Kidney epithelial cell (primary cell): Measurements from ENCODE around the gene OBP2B. TPM values are rescaled to one million over a fixed set of nuclear protein-coding genes. Genes with fewer than 3 reads are reported as not detected.
"Not testable (repeated sequence)": the region's sequence is repeated elsewhere in the genome, so short reads cannot be mapped to it uniquely, and the experiment has no call there.

Experiments used
- DNase-seq: peaks from one replicate; pipeline ENCODE4 v3.0.0-alpha.2; 2010; ENCODE audit warnings: low read depth
- H3K27me3 ChIP-seq: 2 replicates; pipeline ENCODE4 v1.6.0; 2011; ENCODE audit warnings: low read length; ENCODE audit not compliant: control insufficient read depth, insufficient read depth
- H3K36me3 ChIP-seq: 2 replicates; pipeline ENCODE4 v1.5.1; 2011; ENCODE audit warnings: low read length; ENCODE audit not compliant: control insufficient read depth, insufficient read depth
- H3K4me3 ChIP-seq: 2 replicates; pipeline ENCODE4 v1.5.1; 2011; ENCODE audit warnings: low read depth, mild to moderate bottlenecking, control low read depth, low read length
- total RNA-seq: library from RNA; depleted of rRNA; stranded (reverse); fragments of >200 nt; gene quantifications from 2 replicates; pipeline ENCODE4 v1.2.3, GENCODE V29; 2015
- TF ChIP-seq, protein P1 (sequence below): IDR thresholded peaks from 2 replicates; pipeline ENCODE4 v1.5.1; 2011; ENCODE audit warnings: mild to moderate bottlenecking, moderate library complexity, low read length, control low read depth, inconsistent platforms; ENCODE audit not compliant: insufficient read depth, poor library complexity, severe bottlenecking

OBP2B gene
- total RNA-seq, 1 donor from 2014 or later, result not detected

DNA sequence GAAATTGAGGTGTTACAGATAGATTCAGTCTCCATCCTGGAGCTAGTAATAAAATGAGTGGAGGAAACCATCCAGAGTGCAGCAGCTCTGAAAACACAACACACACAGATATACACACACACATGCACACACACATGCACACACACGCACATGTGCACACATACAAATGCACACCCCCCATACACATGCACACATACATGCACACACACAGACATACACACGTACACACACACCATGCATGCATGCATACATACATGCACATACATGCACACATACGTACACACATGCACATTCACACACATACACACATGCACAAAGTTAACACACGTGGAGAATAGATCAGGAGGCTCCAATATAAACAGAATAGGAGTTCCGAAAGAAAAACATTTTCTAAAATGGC, 21.0 kb upstream of the OBP2B start:
- TF ChIP-seq, protein P1, sequence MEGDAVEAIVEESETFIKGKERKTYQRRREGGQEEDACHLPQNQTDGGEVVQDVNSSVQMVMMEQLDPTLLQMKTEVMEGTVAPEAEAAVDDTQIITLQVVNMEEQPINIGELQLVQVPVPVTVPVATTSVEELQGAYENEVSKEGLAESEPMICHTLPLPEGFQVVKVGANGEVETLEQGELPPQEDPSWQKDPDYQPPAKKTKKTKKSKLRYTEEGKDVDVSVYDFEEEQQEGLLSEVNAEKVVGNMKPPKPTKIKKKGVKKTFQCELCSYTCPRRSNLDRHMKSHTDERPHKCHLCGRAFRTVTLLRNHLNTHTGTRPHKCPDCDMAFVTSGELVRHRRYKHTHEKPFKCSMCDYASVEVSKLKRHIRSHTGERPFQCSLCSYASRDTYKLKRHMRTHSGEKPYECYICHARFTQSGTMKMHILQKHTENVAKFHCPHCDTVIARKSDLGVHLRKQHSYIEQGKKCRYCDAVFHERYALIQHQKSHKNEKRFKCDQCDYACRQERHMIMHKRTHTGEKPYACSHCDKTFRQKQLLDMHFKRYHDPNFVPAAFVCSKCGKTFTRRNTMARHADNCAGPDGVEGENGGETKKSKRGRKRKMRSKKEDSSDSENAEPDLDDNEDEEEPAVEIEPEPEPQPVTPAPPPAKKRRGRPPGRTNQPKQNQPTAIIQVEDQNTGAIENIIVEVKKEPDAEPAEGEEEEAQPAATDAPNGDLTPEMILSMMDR, result no peak
- no peaks in the 10 kb centered on the region for H3K36me3 ChIP-seq
- H3K27me3 ChIP-seq, result peaks cover 11% of the 10 kb centered on the region
- no peak overlapping the region for H3K4me3 ChIP-seq
- no peak for DNase-seq

DNA sequence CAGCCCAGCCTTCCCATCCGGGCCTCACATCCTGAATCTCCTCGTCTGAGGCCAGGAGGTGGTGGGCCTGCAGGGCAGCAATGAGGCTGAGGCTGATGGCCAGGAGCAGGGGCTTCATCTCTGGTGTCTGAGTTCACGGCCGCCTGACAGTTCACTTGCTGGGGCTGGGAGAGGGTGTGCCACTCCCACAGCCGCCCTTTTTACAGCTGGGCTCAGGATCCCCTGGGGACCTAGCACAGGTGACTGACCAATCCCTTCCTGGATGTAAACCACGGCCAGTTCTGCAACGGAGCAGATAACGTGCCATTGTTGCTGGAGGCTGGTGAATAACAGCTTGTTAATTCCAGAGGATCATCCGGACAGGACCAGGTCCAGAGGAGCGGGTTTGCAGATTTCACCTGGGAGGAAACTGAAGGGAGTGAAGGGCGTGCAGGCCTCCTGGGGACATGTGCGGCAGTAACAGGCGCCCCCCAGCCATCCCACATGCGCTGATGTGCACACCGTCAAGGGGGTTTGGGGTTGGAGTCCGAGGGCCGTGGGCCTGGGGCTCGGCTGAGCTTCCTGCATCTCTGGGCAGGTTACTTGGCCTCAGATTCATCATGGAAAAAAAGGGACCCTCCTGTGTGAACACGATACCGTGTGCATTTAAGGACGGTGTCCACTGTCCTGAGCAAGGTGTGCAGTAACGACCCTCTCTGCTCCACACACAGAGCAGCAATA, 19.6 kb upstream of the OBP2B start:
- not testable (repeated sequence) for H3K36me3 ChIP-seq, DNase-seq, H3K4me3 ChIP-seq
- peaks cover 13% of the 10 kb centered on the region for H3K27me3 ChIP-seq

DNA sequence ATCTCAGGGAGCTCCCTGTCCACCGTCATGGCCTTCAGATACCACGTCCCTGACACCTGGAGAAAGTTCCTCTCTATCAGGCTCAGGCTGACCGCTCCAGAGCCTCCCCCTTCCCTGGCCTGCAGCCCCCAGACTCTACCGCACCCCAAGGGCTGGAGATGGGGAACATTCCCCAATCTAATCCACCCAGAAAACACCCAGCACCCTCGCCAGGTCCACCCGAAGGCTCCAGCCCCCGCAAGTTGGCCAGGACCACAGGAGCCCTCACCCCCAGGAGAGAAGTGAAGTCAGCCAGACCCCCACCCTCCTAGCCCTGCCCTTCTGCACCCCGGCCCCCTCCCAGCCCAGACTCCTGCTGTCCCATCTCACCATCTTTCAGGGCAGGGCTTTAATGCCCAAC, 18.9 kb upstream of the OBP2B start:
- not testable (repeated sequence) for H3K4me3 ChIP-seq, H3K36me3 ChIP-seq, DNase-seq
- H3K27me3 ChIP-seq, result peaks cover 15% of the 10 kb centered on the region

- H3K4me3 ChIP-seq, result no peak overlapping the region
- peaks cover 15% of the 10 kb centered on the region for H3K27me3 ChIP-seq
- DNase-seq, result no peak
- H3K36me3 ChIP-seq, result no peaks in the 10 kb centered on the region
- TF ChIP-seq, protein P1, result no peak
These were observed 18.3 kb upstream of the OBP2B start for GRCh38 chr9:133227242-133227860.

- no peaks in the 10 kb centered on the region for H3K36me3 ChIP-seq
- H3K4me3 ChIP-seq, result no peak overlapping the region
- TF ChIP-seq, protein P1, result no peak
- no peak for DNase-seq
- H3K27me3 ChIP-seq, result peaks cover 15% of the 10 kb centered on the region
These were observed 17.4 kb upstream of the OBP2B start for GRCh38 chr9:133226219-133227171.

DNA sequence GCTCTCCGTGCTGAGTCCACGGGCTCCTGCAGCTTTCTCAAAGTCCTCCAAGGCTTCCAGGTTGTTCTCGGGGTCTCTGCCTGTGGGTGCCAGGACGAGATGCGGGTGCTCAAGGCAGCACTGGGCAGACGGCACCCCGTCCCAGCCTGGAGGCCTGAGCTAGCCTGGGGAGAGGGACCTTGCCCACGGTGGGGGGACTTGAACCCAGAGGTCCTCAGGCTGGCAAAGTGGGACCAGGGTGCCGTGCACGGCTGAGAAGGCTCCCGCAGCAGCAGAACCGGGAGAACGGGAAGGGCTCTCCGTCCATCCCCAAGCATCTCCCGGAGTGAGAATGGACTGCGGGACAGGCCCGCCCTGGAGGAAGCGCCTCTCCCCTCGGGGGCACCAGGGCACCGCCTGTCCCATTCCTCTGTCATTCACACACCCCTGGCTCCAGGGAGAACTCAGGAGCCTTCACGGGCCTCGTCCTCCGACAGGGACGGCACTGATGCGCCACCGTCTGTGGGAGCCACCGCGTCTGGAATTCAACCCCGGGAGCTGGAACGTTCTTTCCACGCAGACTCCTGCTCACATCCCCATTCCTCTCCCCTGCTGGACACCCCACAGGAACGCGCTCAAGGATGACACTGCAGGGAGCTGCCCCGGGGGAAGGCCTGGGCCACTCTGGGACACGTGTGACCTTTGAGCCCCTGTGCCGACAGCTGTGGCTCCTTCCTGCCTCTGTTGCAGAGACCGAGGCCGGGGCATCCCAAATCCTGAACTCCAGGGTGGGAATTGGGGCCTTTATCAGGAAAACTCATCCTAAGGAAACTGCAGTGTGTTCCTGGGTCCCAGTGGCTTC, 16.3 kb upstream of the OBP2B start:
- Histone ChIP-seq H3K27me3 (peaks cover 15% of the 10 kb centered on the region), H3K4me3 (no peak overlapping the region), H3K36me3 (no peaks in the 10 kb centered on the region)
- TF ChIP-seq, protein P1, result no peak
- no peak for DNase-seq
